Common myeloid progenitor, CD34-positive (primary cell): ENCODE data around the gene SLC6A3.

Experiments
- CTCF ChIA-PET: fragments of 350-600 bp; sonication (Branson Sonifier 250); formaldehyde crosslinking; loops from one replicate; lab custom pipeline; 2021; ENCODE audit warnings: antibody characterized with exemption; lab: Charles Lee
- POLR2A ChIA-PET: fragments of 350-600 bp; sonication (Branson Sonifier 250); formaldehyde crosslinking; loops from one replicate; lab custom pipeline; 2021; ENCODE audit warnings: antibody characterized with exemption; lab: Charles Lee
- DNase-seq, 3 donors: peaks; one replicate each; pipeline versions ENCODE4 v3.0.0 to v3.0.0-alpha.2; 2013
- H3K27ac ChIP-seq, 2 experiments: 1 replicate in 1 of 2; 2 replicates in 1 of 2; pipeline ENCODE4 v1.7.0; 2013; ENCODE audit warnings: inconsistent platforms in 2 of 2, low read length in 2 of 2, mild to moderate bottlenecking in 2 of 2, low read depth in 1 of 2, moderate library complexity in 1 of 2; ENCODE audit not compliant: severe bottlenecking in 2 of 2, insufficient read depth in 1 of 2, poor library complexity in 1 of 2
- H3K27me3 ChIP-seq, 5 experiments: replicated peaks in 2 of 5; 1 replicate in 3 of 5; 2 replicates in 2 of 5; pipeline versions ENCODE4 v1.6.1 to v1.7.0; 2013; ENCODE audit warnings: low read length in 4 of 5, mild to moderate bottlenecking in 2 of 5, moderate library complexity in 2 of 5, inconsistent platforms in 1 of 5; ENCODE audit not compliant: insufficient read depth in 5 of 5, control insufficient read depth in 4 of 5
- H3K36me3 ChIP-seq, 4 experiments: 1 replicate in 2 of 4; 2 replicates in 2 of 4; pipeline versions ENCODE4 v1.6.1 to v1.7.0; 2013; ENCODE audit warnings: low read length in 3 of 4, control low read depth in 1 of 4, mild to moderate bottlenecking in 1 of 4; ENCODE audit not compliant: control insufficient read depth in 4 of 4, insufficient read depth in 4 of 4
- H3K4me1 ChIP-seq, 4 experiments: 1 replicate in 3 of 4; 2 replicates in 1 of 4; pipeline versions ENCODE4 v1.6.1 to v1.7.1; 2013; ENCODE audit warnings: low read length in 3 of 4, mild to moderate bottlenecking in 3 of 4, control low read depth in 1 of 4, inconsistent platforms in 1 of 4, moderate library complexity in 1 of 4; ENCODE audit not compliant: control insufficient read depth in 4 of 4, insufficient read depth in 4 of 4; ENCODE audit errors: control extremely low read depth in 1 of 4
- H3K4me3 ChIP-seq, 7 experiments: 1 replicate in 4 of 7; 2 replicates in 3 of 7; pipeline versions ENCODE4 v1.5.1 to v1.7.0; 2013; ENCODE audit warnings: mild to moderate bottlenecking in 7 of 7, low read length in 6 of 7, moderate library complexity in 6 of 7, inconsistent platforms in 2 of 7, low read depth in 2 of 7, control low read depth in 1 of 7; ENCODE audit not compliant: insufficient read depth in 4 of 7, control insufficient read depth in 1 of 7; ENCODE audit errors: extremely low read depth in 1 of 7
- H3K9me3 ChIP-seq, 5 experiments: 1 replicate in 4 of 5; 2 replicates in 1 of 5; pipeline versions ENCODE4 v1.6.1 to v1.7.1; 2013; ENCODE audit warnings: low read length in 4 of 5, mild to moderate bottlenecking in 2 of 5, inconsistent platforms in 1 of 5, low read depth in 1 of 5, moderate library complexity in 1 of 5; ENCODE audit not compliant: control insufficient read depth in 4 of 5, insufficient read depth in 2 of 5; ENCODE audit errors: control extremely low read depth in 1 of 5
- WGBS: methylation state at CpG from one replicate; pipeline ENCODE4 v1.1.5; 2013; ENCODE audit not compliant: insufficient coverage; 5-methylcytosine and 5-hydroxymethylcytosine counted together

SLC6A3 gene

GRCh38 chr5:1345876-1346626 lies 99.2 kb downstream of the SLC6A3 start:
- H3K36me3 ChIP-seq = peaks cover 4 to 22% (median 14%) of the 10 kb centered on the region in 4 experiments
- H3K27me3 ChIP-seq = peaks cover 0 to under 1% (median 0%) of the 10 kb centered on the region in 5 experiments
- peak overlapping the region; percentile 76 to 97 (median 92) for H3K4me3 ChIP-seq
- 90% methylated on average over 24 of the region's 27 CpGs for WGBS
- H3K4me1 ChIP-seq = peaks cover 7 to 36% (median 27%) of the 10 kb centered on the region in 4 experiments
- peak overlapping the region; percentile 54 to 90 for H3K27ac ChIP-seq
- no peaks in the 10 kb centered on the region for H3K9me3 ChIP-seq
- ChIA-PET CTCF (interaction anchor here (1.4 to 1.8 kb wide), 2 partner anchors 15 to 39 kb away, joined by 3 to 4 read pairs; no protein-coding TSS in a partner anchor), POLR2A (no interaction called here)
- DNase-seq = no peak

GRCh38 chr5:1344975-1345838 lies 100.0 kb downstream of the SLC6A3 start, which contains the start of gene CLPTM1L:
Gene CLPTM1L (minus strand): TSS chr5:1345099. CDS start chr5:1344841, 258 bp downstream.
- WGBS = under 1% methylated on average over 84 of the region's 87 CpGs
- ChIA-PET CTCF (interaction anchor here (1.0 kb wide), 1 partner anchor 35 kb away, joined by 3 read pairs; no protein-coding TSS in a partner anchor), POLR2A (interaction anchor here (0.8 to 1.5 kb wide), 2 partner anchors 35 to 298 kb away, joined by 3 to 4 read pairs; no protein-coding TSS in a partner anchor)
- Histone ChIP-seq H3K4me1 (peaks cover 7 to 36% (median 27%) of the 10 kb centered on the region in 4 experiments), H3K4me3 (peak within 1 kb of the TSS; percentile 76 to 97 (median 92)), H3K36me3 (peaks cover 4 to 29% (median 21%) of the 10 kb centered on the region in 4 experiments), H3K9me3 (no peaks in the 10 kb centered on the region), H3K27ac (peak within 1 kb of the TSS; percentile 54 to 90), H3K27me3 (no peaks in the 10 kb centered on the region)
- peak; percentile 85 to 91 (median 90) for DNase-seq

DNA sequence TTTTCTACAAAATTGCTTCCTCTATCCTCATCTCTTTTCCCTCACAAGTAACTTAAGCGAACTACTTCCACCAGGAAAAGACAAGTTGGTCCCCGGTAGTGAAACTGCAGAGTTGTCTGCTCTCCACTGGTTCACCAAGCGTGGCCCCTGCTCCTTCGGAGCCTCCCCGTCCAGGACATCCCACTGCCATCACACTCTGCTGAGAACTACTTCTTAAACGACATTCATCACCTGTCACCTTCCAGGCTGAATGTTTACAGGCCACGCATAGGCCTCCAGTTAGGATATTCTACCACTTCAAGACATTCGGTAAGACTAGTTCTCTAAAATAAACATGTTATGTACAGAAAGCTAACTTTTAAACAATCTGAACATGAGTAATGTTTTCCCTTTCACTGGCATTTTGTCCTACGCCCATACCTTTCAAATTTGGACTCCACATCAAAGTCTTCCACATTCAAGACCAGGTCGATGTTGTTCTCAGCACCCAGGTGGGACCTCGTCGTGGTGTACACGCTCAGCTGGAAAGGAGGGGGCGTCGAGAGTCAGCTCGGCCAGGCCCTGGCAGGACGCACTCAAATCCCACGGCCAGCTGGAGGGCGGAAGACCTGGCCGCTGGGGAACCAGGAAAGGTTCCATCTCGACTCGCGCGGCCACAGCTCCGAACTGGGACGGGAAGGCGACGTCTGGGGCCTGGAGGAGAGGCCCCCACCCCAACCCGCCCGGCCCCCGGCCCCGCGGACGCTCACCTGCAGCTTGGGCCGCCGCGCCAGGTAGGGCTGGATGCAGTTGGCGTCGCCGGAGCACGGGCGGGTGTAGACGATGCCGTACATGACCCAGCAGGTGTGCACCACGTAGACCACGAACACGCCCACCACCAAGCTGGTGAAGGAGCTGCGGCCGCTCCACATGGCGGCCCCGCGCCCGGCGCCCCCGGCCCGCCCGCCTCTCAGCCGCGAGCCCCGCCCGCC lies 101.0 kb downstream of the SLC6A3 start:
- CTCF ChIA-PET = interaction anchor here (1.0 kb wide), 1 partner anchor 36 kb away, joined by 3 read pairs; no protein-coding TSS in a partner anchor
- 9% methylated on average over 53 of the region's 61 CpGs for WGBS
- peak in 2 of 3 donors; percentile 10 to 28 for DNase-seq
- no peaks in the 10 kb centered on the region for H3K9me3 ChIP-seq
- H3K4me1 ChIP-seq = peaks cover 7 to 36% (median 27%) of the 10 kb centered on the region in 4 experiments
- POLR2A ChIA-PET = interaction anchor here (0.8 to 1.5 kb wide), 2 partner anchors 36 to 299 kb away, joined by 3 to 4 read pairs; no protein-coding TSS in a partner anchor
- H3K27me3 ChIP-seq = no peaks in the 10 kb centered on the region
- peak overlapping the region in 1 of 2 experiments; percentile 39 for H3K27ac ChIP-seq
- H3K4me3 ChIP-seq = peak overlapping the region; percentile 65 to 97 (median 92)
- H3K36me3 ChIP-seq = peaks cover 4 to 34% (median 25%) of the 10 kb centered on the region in 4 experiments

DNA sequence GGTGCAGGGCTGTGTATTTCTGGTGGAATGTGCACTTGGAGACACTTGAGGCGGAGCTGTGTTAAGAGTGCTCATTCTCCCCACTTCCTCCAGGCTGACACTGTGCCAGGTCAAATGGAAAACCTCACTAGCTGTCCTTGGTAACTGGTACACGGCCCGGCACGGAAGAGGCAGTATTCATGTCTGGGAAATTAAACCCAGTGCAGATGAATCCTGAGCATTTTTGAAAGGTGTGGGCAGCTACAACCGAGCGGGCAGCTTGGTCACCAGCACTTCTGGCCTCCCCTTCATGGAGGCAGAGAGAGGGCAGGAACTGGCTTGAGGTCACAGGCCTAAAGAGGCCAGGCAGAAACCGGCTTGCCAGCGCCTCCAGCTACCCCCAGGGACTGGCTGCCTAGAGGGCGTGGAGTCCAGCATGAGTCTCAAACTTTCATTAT lies 101.9 kb downstream of the SLC6A3 start:
- Histone ChIP-seq H3K36me3 (peaks cover 6 to 42% (median 29%) of the 10 kb centered on the region in 4 experiments), H3K27me3 (no peaks in the 10 kb centered on the region), H3K4me3 (peak overlapping the region in 1 of 7 experiments; percentile 94), H3K9me3 (no peaks in the 10 kb centered on the region), H3K4me1 (peaks cover 7 to 36% (median 27%) of the 10 kb centered on the region in 4 experiments), H3K27ac (no peak overlapping the region)
- DNase-seq = no peak
- POLR2A ChIA-PET = no interaction called here
- 100% methylated on average over 5 of the region's 9 CpGs for WGBS
- CTCF ChIA-PET = no interaction called here
